KOPT-K1 (cell line): ENCODE data around the gene UBL4B.

Experiments used
- H3K27ac ChIP-seq: fragments of 200-600 bp; sonication (generic); 2 replicates; pipeline ENCODE4 v1.5.1; 2016; ENCODE audit warnings: antibody characterized with exemption, mild to moderate bottlenecking, low read depth, low read length; ENCODE audit not compliant: poor library complexity, severe bottlenecking
- H3K36me3 ChIP-seq: fragments of 200-600 bp; sonication (generic); 2 replicates; pipeline ENCODE4 v1.5.1; 2017; ENCODE audit warnings: antibody characterized with exemption, mild to moderate bottlenecking, low read length, moderate library complexity; ENCODE audit not compliant: insufficient read depth
- H3K9me3 ChIP-seq: fragments of 200-600 bp; sonication (generic); 2 replicates; pipeline ENCODE4 v1.5.1; 2017; ENCODE audit warnings: antibody characterized with exemption, low read length, mild to moderate bottlenecking; ENCODE audit not compliant: insufficient read depth, poor library complexity, severe bottlenecking

Gene UBL4B, protein sequence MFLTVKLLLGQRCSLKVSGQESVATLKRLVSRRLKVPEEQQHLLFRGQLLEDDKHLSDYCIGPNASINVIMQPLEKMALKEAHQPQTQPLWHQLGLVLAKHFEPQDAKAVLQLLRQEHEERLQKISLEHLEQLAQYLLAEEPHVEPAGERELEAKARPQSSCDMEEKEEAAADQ

DNA sequence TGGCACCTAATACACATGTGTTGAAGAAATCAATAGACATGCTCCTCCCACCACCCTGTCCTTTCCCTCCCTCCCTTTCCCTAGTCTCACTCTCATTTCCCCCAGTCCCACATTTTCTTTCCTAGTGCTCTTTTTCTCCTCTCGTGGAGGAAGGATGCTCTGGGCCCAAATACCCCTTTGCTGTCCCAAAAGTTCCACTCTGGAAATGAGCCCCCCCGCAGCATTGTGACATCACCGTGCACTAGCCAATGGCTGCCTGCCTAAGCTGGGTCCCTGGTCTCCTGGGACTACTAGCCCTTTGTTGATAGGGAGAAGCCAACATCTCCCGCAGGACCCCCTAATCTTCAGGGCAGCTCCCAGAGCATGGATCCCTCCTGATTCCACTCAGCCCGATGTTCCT, at the start of gene UBL4B:
UBL4B (plus strand) TSS at position 301 of the 400 bp plus-strand sequence; CDS start at position 393, 92 bp downstream.
- H3K9me3 ChIP-seq = no peaks in the 10 kb centered on the region
- H3K27ac ChIP-seq = no peak within 1 kb of the TSS

DNA sequence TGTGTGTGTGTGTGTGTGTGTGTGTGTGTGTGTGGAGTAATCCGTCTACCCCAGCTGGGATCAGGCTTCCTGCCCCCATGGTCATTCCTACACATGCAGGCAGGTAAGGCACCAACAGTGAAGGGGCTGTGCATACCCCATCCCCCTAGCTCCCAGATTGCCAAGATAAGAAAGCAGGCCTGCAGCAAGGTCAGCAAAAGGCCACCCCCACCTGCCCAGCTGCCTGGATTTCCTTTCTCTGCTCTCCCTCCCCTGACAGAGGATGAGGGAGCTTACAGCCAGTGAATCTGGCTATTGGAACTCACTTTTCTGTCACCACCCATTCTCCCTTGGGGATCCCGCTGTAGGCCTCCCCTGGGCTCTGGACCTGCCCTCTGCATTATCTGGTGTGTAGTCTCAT, 49.6 kb upstream of the UBL4B start:
- Histone ChIP-seq H3K9me3 (no peaks in the 10 kb centered on the region), H3K27ac (no peak overlapping the region), H3K36me3 (peaks cover 37% of the 10 kb centered on the region)

More for the DNA sequence above, at the start of gene UBL4B:
- no peaks in the 10 kb centered on the region for H3K36me3 ChIP-seq

DNA sequence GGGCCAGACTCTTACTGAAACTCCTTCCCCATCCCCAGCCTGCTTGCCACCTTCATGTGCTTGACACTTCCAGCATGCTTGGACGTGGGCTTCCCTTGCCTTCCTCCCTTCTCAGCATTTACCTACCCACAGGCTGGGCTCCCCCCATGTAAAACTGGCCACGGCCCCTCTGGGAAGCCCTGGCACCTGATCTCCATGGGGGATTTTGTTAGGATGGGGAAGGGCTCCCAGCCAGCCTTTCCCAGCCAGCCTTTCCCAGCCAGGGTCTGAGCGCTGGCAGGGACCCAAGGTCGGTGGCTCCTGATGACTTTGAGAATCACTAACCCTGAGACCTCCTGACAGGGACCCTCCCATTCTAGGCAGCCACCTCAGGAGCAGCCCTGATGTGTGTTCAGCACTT, 48.5 kb upstream of the UBL4B start:
- Histone ChIP-seq H3K27ac (no peak overlapping the region), H3K36me3 (peaks cover 25% of the 10 kb centered on the region)

DNA sequence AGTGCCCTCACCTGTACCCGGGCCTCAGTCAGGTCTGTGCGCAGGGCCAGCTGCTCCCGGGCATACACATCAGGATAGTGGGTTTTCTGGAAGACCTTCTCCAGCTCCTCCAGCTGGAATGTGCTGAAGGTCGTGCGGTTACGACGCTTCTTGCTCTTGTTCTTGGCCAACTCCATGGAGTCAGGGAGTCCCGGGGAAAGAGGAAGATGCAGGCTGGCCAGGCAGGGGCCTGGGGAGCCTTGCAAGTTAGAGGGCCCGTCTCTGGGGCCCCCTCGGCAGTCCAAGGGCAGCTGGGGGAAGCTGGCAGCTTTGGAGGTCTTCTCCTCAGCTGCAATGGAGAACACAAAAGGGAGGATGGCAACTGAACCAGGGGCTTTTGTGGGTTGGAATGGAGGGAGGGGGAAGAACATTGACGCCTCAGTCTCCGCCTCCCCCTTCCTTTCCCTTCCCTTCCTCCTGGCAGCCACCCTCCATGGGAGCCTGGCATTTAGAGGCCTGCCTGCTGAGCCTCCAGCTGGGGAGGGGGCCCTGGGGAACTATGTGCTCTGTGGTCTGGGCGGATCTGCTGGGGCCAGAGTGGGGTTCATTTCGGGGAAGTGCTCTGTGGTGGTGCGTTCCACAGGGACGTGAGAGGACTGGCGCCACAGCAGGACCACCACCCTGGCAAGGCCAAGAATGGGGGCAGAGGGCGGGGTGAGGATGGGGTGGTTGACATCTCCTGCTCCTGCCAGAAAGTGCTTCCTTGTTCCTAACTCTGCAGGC, 47.5 kb upstream of the UBL4B start:
- Histone ChIP-seq H3K36me3 (peaks cover 23% of the 10 kb centered on the region; the same call in 1 of the 2 replicates), H3K9me3 (no peaks in the 10 kb centered on the region), H3K27ac (no peak overlapping the region)

More for the DNA sequence above, 48.5 kb upstream of the UBL4B start:
- H3K9me3 ChIP-seq = no peaks in the 10 kb centered on the region

DNA sequence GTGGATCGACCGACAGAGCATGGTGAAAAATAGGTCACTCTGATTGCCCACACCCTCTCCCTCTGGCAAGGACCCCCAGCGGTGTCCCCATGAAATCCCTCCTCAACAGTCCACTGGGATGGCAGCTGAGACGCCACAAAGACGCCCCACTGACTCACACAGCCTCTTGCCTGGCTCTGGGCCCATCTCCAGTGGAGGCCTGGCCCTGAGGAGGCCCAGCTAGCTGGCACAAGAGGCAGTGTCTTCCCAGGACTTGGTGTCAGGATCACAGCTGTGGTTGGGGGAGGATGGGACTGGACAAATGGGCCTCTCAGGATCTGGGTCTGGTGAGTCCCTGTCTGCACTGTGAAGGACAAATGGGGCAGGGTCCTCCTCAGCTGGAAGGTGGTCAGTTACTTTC, 46.4 kb upstream of the UBL4B start:
- Histone ChIP-seq H3K36me3 (peaks cover 17% of the 10 kb centered on the region; the same call in 1 of the 2 replicates), H3K27ac (no peak overlapping the region)

DNA sequence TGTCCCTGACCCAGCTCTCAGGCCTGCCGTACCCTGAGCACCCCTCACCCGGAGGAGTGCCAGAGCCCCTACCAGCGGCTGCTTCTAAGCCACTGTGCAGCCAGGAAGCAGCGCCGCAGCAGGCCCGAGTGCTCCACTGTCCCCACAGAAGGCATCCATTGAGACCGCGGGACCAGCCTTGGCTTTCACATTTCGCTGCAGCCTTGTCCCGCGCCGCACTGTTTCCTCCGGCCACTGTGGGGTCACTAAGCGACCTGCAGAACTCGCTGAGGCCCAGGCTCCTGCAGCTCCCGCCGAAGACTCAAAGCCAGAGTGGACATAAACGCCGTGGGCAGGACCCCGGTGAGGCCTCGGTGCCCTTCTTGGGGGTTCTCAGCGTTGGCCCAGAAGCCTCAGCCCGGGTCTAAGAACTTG, 44.8 kb upstream of the UBL4B start:
- H3K36me3 ChIP-seq = peaks cover 7% of the 10 kb centered on the region; the same call in 1 of the 2 replicates
- H3K27ac ChIP-seq = no peak overlapping the region
- no peaks in the 10 kb centered on the region for H3K9me3 ChIP-seq

More for the DNA sequence above, 46.4 kb upstream of the UBL4B start:
- no peaks in the 10 kb centered on the region for H3K9me3 ChIP-seq

DNA sequence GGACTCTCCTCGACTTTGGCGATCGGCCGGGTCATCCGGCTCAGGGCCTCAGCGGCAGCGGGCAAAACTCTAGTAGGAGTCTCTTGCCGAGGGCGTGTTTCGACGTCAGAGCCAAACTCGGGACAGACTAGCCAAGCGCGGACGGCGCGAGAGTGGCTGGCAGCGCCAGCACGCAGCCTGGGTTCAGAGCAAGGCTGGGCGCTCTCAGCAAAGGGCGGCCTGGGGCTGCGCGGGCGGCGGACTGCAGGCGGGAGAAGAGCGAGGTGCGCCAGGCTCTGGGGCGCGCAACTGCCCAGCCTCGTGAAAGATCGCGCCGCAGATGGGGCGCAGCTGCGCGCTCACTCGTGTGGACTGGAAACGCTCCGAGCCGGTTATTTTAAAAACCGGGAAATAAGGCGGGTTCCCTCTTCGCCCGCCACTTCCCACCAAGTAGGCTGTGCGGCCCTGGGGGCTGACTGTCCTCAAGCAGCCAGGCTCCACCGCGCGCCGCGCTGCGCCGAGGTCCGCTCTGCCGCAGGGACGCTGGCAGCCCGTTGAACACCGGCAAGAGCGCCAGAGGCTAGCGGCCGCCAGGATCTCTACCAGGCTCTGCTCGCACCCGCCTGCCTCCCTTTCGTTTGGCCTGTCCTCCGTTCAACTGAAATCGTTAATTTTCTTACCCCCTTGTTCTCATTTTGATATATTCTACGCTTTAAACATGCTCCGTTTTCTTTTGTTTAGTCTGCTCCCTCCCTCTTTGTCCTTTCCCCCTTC, 44.2 kb upstream of the UBL4B start:
- Histone ChIP-seq H3K27ac (no peak overlapping the region), H3K9me3 (no peaks in the 10 kb centered on the region), H3K36me3 (peaks cover 1% of the 10 kb centered on the region; the same call in 1 of the 2 replicates)

DNA sequence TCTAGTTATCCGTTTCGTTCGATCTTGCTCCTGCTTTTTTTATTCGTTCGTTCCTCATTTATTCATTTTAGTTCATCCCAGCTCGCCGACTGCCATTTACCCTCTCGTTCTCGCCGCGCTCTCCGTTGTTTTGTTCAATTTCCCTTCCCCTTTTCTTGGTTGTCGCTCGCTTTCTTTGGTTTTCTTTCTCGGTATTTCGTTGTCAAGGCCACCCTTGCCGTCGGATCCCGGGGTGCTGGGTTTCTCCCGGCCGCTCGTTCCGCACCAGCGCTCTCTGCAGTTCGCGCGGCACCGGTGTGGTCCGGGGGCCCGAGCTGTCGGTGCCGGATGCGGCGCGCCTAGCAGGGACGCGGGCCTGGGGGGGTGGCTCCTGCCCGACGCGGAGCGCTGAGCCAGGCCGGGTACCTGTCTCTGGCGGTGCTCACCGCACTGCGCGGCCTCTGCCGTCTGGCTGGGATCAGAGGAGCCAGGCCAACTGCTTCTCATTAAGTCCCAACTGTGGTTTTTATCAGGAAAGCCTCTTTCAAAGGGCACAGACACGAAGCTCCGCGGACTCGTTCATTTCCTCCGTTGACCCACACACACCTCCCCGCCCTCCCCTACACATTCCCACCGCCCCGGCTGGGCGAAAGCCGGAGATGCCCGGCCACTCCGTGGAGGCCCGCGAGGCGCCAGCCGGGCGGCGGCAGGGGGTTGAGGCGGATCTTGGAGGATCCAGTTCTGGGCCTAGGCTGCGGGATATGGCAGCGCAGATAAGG, 43.4 kb upstream of the UBL4B start:
- H3K9me3 ChIP-seq = no peaks in the 10 kb centered on the region
- no peaks in the 10 kb centered on the region for H3K36me3 ChIP-seq
- H3K27ac ChIP-seq = no peak overlapping the region

DNA sequence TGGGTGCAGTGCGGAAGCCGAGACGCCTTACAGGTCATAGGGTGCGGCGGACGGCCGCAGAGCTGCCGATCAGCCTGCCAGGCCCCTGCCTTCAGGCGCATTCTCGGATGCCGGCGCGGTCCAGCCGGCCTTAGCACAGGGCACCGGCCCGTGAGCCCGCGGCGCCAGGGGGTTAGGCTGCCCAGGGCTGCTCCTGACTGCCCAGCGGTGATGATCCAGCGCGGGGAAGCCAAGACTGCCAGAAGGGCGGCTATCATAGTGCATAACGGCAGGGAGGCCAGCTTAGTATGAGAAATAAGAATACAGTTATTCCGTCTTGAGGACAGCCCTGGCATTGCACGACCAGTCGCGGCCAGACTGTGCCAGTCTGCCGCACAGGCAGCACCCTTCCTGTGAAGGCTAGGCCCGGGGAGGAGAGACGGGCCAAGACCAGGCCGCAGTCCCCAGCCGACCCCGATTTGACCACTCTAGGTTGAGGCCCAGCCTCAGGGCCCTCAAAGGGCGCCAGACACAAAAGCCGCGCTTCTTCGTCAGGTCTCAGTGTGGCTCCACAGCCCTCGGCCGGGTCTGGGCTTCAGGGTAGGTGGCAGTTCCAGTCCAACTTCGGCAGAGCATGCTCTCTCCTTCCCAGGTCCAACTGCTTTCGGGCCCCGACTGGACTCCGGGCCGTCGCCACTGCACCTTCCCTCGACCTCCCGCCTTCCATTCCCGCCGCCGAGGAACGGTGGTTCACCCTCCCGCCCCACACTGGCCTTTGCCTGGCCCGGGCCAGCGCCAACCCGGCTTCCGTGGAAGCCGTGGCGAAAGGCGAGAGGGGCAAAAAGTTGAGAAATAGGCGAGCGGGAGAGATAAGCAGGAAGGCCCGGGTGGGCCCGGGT, 42.6 kb upstream of the UBL4B start:
- no peaks in the 10 kb centered on the region for H3K9me3 ChIP-seq
- no peak overlapping the region for H3K27ac ChIP-seq
- H3K36me3 ChIP-seq = no peaks in the 10 kb centered on the region

DNA sequence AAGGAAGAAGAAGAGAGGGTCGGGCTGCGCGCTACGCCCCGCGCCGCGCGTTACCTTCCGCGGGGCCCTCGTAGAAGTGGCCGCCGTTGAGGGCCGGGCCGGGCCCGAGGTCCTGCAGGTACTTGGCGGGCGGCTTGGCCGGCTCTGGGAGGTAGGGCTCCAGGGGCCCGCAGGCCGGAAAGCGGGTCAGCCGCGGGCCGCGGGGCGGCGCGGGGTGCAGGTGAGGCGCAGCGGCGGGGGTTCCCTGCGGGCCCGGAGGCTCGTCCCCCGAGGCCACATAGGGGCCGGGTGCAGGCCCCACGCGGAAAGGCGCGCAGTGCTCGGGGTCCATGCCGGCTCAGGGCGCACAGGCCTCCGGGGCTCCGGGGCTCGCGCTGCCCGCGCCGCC, 42.0 kb upstream of the UBL4B start:
- Histone ChIP-seq H3K9me3 (no peaks in the 10 kb centered on the region), H3K36me3 (no peaks in the 10 kb centered on the region), H3K27ac (no peak overlapping the region)

DNA sequence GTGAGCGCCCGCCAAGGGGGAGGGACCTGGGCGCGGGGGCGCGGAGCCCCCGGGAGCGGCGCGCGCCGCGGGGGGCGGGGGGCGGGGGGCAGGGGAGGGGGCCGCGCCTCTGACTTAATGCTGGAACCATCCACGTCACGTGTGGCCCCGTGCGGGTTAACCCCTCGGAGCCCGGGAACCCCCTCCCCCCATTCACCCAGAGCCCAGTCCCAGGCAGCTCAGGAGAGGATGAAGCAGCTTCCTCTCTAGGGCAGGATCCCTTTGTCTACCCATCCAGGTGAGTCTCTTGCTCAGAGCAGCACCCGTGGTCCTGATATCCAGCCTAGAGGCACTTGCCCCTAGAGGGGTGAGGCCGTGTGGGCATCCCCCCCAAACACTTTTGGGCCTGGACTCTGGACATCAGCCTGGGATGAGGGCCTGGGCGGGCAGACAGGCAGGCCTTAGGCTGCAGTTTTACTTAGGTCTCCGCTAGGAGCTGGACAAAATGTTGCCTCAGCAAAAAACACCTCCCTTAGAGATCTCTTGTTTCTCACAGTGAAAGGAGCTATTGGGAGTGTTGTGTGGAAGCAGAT, 41.5 kb upstream of the UBL4B start, which contains the start of gene ALX3:
ALX3 (minus strand) TSS at position 2 of the 572 bp plus-strand sequence. CDS start 60 bp downstream, outside the sequence.
- Histone ChIP-seq H3K27ac (no peak within 1 kb of the TSS), H3K9me3 (no peaks in the 10 kb centered on the region), H3K36me3 (no peaks in the 10 kb centered on the region)

DNA sequence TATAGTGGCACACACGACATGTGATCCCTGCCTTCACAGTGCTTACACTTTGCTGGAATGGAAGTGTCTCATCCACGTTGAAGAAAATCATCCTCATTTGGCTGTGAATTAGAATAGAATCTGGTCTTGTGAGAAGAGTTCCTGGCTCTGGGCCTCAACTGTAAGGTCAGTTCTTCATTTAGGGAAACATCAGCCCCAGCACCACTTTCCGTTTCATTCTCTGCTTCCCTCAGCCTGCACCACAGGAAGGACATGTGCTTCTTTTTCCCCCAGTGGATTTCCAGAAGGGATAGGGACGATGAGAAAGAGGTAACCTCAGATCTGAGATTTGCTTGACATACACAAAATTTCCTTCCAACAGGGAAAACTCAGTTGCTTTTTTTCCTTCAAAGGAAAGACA, 38.1 kb upstream of the UBL4B start:
- no peak overlapping the region for H3K27ac ChIP-seq
- no peaks in the 10 kb centered on the region for H3K36me3 ChIP-seq
- no peaks in the 10 kb centered on the region for H3K9me3 ChIP-seq

DNA sequence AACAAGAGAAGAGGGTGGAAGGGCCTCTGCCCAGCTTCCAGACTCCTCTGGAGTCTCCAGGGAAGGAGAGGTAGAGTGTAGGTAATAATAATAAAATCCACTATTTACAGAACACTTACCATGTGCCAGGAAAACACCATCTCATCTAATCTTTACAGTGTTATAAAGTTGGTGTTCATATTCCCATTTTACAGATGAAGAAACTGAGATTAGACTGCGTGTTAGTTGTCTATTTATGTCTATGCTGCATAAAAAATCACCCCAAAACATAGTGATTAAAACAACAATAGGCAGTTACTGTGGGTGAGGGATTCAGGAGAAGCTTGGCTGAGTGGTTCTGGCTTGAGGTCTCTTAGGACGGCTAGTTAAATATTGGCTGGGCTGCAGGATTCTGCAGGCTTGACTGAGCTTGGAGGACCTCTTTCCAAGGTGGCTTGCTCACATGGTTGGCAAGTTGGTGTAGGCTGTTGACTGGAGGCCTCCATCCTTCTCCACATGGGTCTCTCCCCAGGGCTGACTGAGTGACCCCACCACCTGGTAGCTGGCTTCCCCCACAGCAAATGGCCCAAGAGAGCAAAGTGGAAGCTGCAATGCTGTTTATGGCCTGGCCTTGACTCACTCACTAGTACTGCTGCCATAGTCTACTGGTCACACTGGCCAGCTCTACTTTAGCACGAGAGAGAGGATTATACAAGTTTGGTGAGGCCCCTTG, 35.3 kb upstream of the UBL4B start:
- no peaks in the 10 kb centered on the region for H3K9me3 ChIP-seq
- H3K36me3 ChIP-seq = no peaks in the 10 kb centered on the region
- H3K27ac ChIP-seq = no peak overlapping the region
